ENCODE measurements around the gene SLC34A1.
A peak's percentile ranks its signal among the peaks of the same experiment; 100 is the strongest.

The SLC34A1 gene

GRCh38 chr5:177365845-177366527 is 18.2 kb upstream of the SLC34A1 start:
- Histone ChIP-seq H3K36me3 (replicated peaks) (no peaks in the 10 kb centered on the region), H3K4me3 (ENCODE audit: low read depth, low read length) (no peak overlapping the region), H3K27ac (no peak overlapping the region), H3K27me3 (replicated peaks) (no peaks in the 10 kb centered on the region)
- TF ChIP-seq CTCF (IDR thresholded peaks at IDR 0.05; ENCODE audit: low read depth, low read length, missing control alignments), result no peak
- in situ Hi-C loops (cut with HindIII; ENCODE audit: low pct_ligation_motif_present, low sequenced_read_pairs), result no loop called here
- DNase-seq, result no peak

- in situ Hi-C loops (cut with HindIII; ENCODE audit: low pct_ligation_motif_present, low sequenced_read_pairs), result no loop called here
- TF ChIP-seq CTCF (IDR thresholded peaks at IDR 0.05; ENCODE audit: low read depth, low read length, missing control alignments), result no peak
- no peaks in the 10 kb centered on the region for H3K36me3 ChIP-seq (replicated peaks)
- DNase-seq, result peak; percentile 76
- H3K4me3 ChIP-seq (ENCODE audit: low read depth, low read length), result peak overlapping the region; percentile 52
- peak overlapping the region; percentile 31 for H3K27ac ChIP-seq
- H3K27me3 ChIP-seq (replicated peaks), result no peaks in the 10 kb centered on the region
These were observed 17.5 kb upstream of the SLC34A1 start for GRCh38 chr5:177366528-177367322.

GRCh38 chr5:177367323-177367848 is 16.8 kb upstream of the SLC34A1 start:
- Histone ChIP-seq H3K4me3 (ENCODE audit: low read depth, low read length) (peak overlapping the region; percentile 52), H3K36me3 (replicated peaks) (no peaks in the 10 kb centered on the region), H3K27me3 (replicated peaks) (no peaks in the 10 kb centered on the region), H3K27ac (no peak overlapping the region)
- in situ Hi-C loops (cut with HindIII; ENCODE audit: low pct_ligation_motif_present, low sequenced_read_pairs), result no loop called here
- peak; percentile 24 for TF ChIP-seq CTCF (IDR thresholded peaks at IDR 0.05; ENCODE audit: low read depth, low read length, missing control alignments)
- DNase-seq, result no peak

- H3K36me3 ChIP-seq (replicated peaks), result no peaks in the 10 kb centered on the region
- no peak overlapping the region for H3K4me3 ChIP-seq (ENCODE audit: low read depth, low read length)
- in situ Hi-C loops (cut with HindIII; ENCODE audit: low pct_ligation_motif_present, low sequenced_read_pairs), result no loop called here
- TF ChIP-seq CTCF (IDR thresholded peaks at IDR 0.05; ENCODE audit: low read depth, low read length, missing control alignments), result no peak
- DNase-seq, result no peak
- no peak overlapping the region for H3K27ac ChIP-seq
- H3K27me3 ChIP-seq (replicated peaks), result no peaks in the 10 kb centered on the region
These were observed 16.0 kb upstream of the SLC34A1 start for GRCh38 chr5:177367981-177368868.

GRCh38 chr5:177368869-177369644 is 15.2 kb upstream of the SLC34A1 start:
- H3K36me3 ChIP-seq (replicated peaks), result no peaks in the 10 kb centered on the region
- H3K27ac ChIP-seq, result no peak overlapping the region
- H3K27me3 ChIP-seq (replicated peaks), result no peaks in the 10 kb centered on the region
- no peak overlapping the region for H3K4me3 ChIP-seq (ENCODE audit: low read depth, low read length)
- peak; percentile 76 for TF ChIP-seq CTCF (IDR thresholded peaks at IDR 0.05; ENCODE audit: low read depth, low read length, missing control alignments)
- in situ Hi-C loops (cut with HindIII; ENCODE audit: low pct_ligation_motif_present, low sequenced_read_pairs), result no loop called here
- no peak for DNase-seq

All from brain microvascular endothelial cell (primary cell).